Measurements from ENCODE around the gene SMOC2. TPM values are rescaled to one million over a fixed set of nuclear protein-coding genes. Genes with fewer than 3 reads are reported as not detected.

SMOC2 gene
- total RNA-seq, 1 experiment from 2014 or later = 0.42 TPM

DNA sequence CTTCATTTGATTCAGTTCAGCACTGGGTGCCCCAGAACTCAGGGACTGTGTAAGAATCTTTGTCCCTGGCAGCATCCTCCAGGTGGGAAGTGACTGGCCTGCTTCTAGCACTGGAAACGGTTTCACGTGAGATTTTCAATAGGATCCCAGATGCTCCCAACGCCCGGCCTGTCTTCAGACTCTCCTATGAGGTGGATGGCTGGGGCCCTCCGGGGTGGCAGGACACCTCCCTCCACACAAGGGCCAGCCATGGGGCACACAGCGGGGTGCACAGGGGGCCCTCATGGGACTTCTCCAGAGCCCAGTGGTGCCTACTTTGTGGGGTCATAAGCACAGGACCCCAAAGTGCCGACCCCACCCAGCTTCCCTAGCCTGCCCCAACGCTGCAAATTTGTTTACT is 72.8 kb downstream of the SMOC2 start:
- H2AFZ ChIP-seq (ENCODE audit: low read depth, low read length, poor library complexity, severe bottlenecking) = no peak overlapping the region
- TF ChIP-seq SIN3A (IDR thresholded peaks at IDR 0.05; ENCODE audit: low read depth) (no peak), POLR2A (IDR thresholded peaks at IDR 0.05; ENCODE audit: borderline replicate concordance, extremely low read depth, insufficient read depth, insufficient read length) (no peak), JUND (IDR thresholded peaks at IDR 0.05) (no peak), ZFX (IDR thresholded peaks at IDR 0.05) (no peak), POLR2AphosphoS5 (IDR thresholded peaks at IDR 0.05; ENCODE audit: low read depth, low read length) (no peak), ZNF274 (IDR thresholded peaks at IDR 0.05; ENCODE audit: low read depth, low read length) (no peak), SP1 (IDR thresholded peaks at IDR 0.05; ENCODE audit: low read depth) (no peak), RAD21 (IDR thresholded peaks at IDR 0.05; ENCODE audit: low read depth) (no peak), CEBPB (IDR thresholded peaks at IDR 0.05; ENCODE audit: low read depth) (no peak)
- TF ChIP-seq, protein P1, sequence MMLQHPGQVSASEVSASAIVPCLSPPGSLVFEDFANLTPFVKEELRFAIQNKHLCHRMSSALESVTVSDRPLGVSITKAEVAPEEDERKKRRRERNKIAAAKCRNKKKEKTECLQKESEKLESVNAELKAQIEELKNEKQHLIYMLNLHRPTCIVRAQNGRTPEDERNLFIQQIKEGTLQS (IDR thresholded peaks at IDR 0.05) = no peak
- TF ChIP-seq, protein P2, sequence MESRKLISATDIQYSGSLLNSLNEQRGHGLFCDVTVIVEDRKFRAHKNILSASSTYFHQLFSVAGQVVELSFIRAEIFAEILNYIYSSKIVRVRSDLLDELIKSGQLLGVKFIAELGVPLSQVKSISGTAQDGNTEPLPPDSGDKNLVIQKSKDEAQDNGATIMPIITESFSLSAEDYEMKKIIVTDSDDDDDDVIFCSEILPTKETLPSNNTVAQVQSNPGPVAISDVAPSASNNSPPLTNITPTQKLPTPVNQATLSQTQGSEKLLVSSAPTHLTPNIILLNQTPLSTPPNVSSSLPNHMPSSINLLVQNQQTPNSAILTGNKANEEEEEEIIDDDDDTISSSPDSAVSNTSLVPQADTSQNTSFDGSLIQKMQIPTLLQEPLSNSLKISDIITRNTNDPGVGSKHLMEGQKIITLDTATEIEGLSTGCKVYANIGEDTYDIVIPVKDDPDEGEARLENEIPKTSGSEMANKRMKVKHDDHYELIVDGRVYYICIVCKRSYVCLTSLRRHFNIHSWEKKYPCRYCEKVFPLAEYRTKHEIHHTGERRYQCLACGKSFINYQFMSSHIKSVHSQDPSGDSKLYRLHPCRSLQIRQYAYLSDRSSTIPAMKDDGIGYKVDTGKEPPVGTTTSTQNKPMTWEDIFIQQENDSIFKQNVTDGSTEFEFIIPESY (IDR thresholded peaks at IDR 0.05; ENCODE audit: extremely low read depth, insufficient replicate concordance, low read length) = no peak
- TF ChIP-seq, protein P3, sequence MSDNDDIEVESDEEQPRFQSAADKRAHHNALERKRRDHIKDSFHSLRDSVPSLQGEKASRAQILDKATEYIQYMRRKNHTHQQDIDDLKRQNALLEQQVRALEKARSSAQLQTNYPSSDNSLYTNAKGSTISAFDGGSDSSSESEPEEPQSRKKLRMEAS (IDR thresholded peaks at IDR 0.05) = no peak
- DNase-seq (ENCODE audit: low read depth, low spot score) (no peak), ATAC-seq (no peak)
- H3K79me2 ChIP-seq (ENCODE audit: insufficient read depth, low read length) = no peaks in the 10 kb centered on the region
- no peaks in the 10 kb centered on the region for H4K20me1 ChIP-seq (ENCODE audit: insufficient read depth)
- H3K9ac ChIP-seq (ENCODE audit: low read length) = no peak overlapping the region
- RAD21 ChIA-PET (ENCODE audit: low non-redundant PET in 1 of 2, low total read pairs in 2 of 2, uncharacterized antibody in 2 of 2, unreplicated experiment in 2 of 2) = interaction anchor here in 1 of 2 experiments (0.6 kb wide), 1 partner anchor 9 kb away, joined by 4 read pairs; no protein-coding TSS in a partner anchor
- POLR2A ChIA-PET = no interaction called here
- no peak overlapping the region for H3K27ac ChIP-seq (ENCODE audit: low read depth, low read length)
- CTCF ChIA-PET = no interaction called here
- peaks cover 20% of the 10 kb centered on the region for H3K27me3 ChIP-seq (ENCODE audit: insufficient read depth, low read length)
- H3K4me2 ChIP-seq (ENCODE audit: low read length) = no peak overlapping the region
- no peak overlapping the region for H3K4me3 ChIP-seq (replicated peaks in 1 of 2; ENCODE audit: low read depth in 1 of 2, low read length in 2 of 2)
- H3K9me2 ChIP-seq (ENCODE audit: insufficient read depth) = no peaks in the 10 kb centered on the region
- H3K4me1 ChIP-seq (ENCODE audit: control insufficient read depth in 1 of 2, insufficient read depth in 2 of 2, low read length in 2 of 2) = no peaks in the 10 kb centered on the region
- H3K9me3 ChIP-seq (ENCODE audit: control insufficient read depth in 1 of 2, insufficient read depth in 1 of 2, low read depth in 1 of 2, low read length in 2 of 2) = no peaks in the 10 kb centered on the region
- BruUV-seq (replicated peaks) = no TSS peak
- intact Hi-C loops (cut with micrococcal nuclease) = no loop called here
- H3K36me3 ChIP-seq (ENCODE audit: control insufficient read depth in 1 of 2, insufficient read depth in 2 of 2, low read length in 2 of 2) = no peaks in the 10 kb centered on the region
